GM23338 (cell line): ENCODE data around the gene PGC.

Experiments
- EZH2 ChIP-seq: fragments of 200-600 bp; sonication (generic); IDR thresholded peaks from one replicate; pipeline ENCODE4 v1.8.0; 2017; ENCODE audit warnings: antibody characterized with exemption, mild to moderate bottlenecking, low read depth; ENCODE audit not compliant: unreplicated experiment
- EZH2phosphoT487 ChIP-seq: fragments of 200-600 bp; sonication (generic); IDR thresholded peaks from one replicate; pipeline ENCODE4 v1.8.1; 2018; ENCODE audit warnings: antibody characterized with exemption; ENCODE audit not compliant: unreplicated experiment
- POLR2AphosphoS5 ChIP-seq: IDR thresholded peaks from 2 replicates; pipeline ENCODE4 v1.6.1; 2016; ENCODE audit warnings: antibody characterized with exemption, low read depth
- TF ChIP-seq, protein P1 (sequence below), 2 experiments: fragments of 200-600 bp in 1 of 2; sonication (generic) in 1 of 2; conservative IDR thresholded peaks; 2 replicates each; pipeline versions ENCODE4 v1.5.1 to v1.6.1; 2016 to 2017; ENCODE audit warnings: antibody characterized with exemption in 2 of 2, low read depth in 2 of 2, mild to moderate bottlenecking in 2 of 2, moderate library complexity in 1 of 2
- TF ChIP-seq, protein P2 (sequence below): IDR thresholded peaks from one replicate; pipeline ENCODE4 v1.6.1; 2018; ENCODE audit warnings: antibody characterized with exemption; ENCODE audit not compliant: unreplicated experiment

DNA sequence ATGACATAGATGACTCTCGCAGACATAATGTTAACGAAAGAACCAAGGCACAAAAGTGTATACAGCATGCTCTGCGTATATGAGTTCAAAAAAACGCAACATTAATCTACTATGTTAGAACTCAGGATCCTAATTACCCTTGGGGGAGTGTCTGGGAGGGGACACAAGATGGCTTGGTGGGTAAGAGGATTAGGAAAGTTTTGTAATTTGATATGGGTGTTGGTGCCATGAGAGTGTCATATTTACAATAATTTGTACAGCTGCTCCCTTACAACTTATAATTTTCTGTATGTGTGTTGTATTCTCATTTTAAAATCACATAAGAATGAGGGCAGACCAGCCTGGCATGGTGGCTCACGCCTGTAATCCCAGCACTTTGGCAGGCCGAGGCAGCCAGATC is 50.4 kb downstream of the PGC start:
- TF ChIP-seq, protein P1, sequence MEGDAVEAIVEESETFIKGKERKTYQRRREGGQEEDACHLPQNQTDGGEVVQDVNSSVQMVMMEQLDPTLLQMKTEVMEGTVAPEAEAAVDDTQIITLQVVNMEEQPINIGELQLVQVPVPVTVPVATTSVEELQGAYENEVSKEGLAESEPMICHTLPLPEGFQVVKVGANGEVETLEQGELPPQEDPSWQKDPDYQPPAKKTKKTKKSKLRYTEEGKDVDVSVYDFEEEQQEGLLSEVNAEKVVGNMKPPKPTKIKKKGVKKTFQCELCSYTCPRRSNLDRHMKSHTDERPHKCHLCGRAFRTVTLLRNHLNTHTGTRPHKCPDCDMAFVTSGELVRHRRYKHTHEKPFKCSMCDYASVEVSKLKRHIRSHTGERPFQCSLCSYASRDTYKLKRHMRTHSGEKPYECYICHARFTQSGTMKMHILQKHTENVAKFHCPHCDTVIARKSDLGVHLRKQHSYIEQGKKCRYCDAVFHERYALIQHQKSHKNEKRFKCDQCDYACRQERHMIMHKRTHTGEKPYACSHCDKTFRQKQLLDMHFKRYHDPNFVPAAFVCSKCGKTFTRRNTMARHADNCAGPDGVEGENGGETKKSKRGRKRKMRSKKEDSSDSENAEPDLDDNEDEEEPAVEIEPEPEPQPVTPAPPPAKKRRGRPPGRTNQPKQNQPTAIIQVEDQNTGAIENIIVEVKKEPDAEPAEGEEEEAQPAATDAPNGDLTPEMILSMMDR (conservative IDR thresholded peaks at IDR 0.05; ENCODE audit: low read depth in 2 of 2): no peak
- TF ChIP-seq EZH2 (no peak), POLR2AphosphoS5 (no peak), EZH2phosphoT487 (no peak)
- TF ChIP-seq, protein P2, sequence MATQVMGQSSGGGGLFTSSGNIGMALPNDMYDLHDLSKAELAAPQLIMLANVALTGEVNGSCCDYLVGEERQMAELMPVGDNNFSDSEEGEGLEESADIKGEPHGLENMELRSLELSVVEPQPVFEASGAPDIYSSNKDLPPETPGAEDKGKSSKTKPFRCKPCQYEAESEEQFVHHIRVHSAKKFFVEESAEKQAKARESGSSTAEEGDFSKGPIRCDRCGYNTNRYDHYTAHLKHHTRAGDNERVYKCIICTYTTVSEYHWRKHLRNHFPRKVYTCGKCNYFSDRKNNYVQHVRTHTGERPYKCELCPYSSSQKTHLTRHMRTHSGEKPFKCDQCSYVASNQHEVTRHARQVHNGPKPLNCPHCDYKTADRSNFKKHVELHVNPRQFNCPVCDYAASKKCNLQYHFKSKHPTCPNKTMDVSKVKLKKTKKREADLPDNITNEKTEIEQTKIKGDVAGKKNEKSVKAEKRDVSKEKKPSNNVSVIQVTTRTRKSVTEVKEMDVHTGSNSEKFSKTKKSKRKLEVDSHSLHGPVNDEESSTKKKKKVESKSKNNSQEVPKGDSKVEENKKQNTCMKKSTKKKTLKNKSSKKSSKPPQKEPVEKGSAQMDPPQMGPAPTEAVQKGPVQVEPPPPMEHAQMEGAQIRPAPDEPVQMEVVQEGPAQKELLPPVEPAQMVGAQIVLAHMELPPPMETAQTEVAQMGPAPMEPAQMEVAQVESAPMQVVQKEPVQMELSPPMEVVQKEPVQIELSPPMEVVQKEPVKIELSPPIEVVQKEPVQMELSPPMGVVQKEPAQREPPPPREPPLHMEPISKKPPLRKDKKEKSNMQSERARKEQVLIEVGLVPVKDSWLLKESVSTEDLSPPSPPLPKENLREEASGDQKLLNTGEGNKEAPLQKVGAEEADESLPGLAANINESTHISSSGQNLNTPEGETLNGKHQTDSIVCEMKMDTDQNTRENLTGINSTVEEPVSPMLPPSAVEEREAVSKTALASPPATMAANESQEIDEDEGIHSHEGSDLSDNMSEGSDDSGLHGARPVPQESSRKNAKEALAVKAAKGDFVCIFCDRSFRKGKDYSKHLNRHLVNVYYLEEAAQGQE: no peak
